GM21786 (cell line): ENCODE results near the gene DDIT4L.
A peak's percentile ranks its signal among the peaks of the same experiment; 100 is the strongest.
"Not testable (repeated sequence)": the region's sequence is repeated elsewhere in the genome, so short reads cannot be mapped to it uniquely, and the experiment has no call there.

Experiments
- ATAC-seq: cut with Tn5 transposase; IDR thresholded peaks from one replicate; pipeline ENCODE4 v1.9.1; 2021; ENCODE audit not compliant: unreplicated experiment

Gene DDIT4L

DNA sequence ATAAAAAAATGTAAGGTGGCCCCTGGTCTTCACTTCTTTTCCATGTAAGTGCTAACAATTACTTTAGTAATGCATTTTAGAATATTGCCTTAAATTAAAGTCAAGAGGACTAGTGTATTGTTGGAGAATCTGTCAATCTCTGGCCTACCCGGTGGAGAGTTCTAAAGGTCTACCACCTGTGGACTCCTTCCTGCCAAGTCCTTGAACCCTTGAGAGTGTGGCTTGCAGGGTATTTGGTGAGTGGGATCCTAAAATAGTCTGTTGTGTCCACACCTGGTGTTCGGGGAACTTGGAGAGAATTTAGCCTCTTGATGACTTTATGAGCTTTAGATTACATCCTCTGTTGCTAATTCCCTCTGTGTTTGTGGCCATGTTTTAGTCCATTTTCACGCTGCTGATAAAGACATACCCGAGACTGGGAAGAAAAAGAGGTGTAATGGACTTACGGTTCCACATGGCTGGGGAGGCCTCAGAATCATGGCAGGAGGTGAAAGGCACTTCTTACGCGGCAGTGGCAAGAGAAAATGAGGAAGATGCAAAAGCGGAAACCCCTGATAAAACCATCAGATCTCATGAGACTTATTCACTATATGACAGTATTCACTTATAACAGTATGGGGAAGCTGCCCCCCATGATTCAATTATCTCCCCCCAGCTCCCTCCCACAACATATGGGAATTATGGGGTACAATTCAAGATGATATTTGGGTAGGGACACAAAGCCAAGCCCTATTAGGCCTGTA, 23.8 kb downstream of the DDIT4L start:
- ATAC-seq = no peak

GRCh38 chr4:100165809-100166208, 24.5 kb downstream of the DDIT4L start:
- no peak for ATAC-seq

DNA sequence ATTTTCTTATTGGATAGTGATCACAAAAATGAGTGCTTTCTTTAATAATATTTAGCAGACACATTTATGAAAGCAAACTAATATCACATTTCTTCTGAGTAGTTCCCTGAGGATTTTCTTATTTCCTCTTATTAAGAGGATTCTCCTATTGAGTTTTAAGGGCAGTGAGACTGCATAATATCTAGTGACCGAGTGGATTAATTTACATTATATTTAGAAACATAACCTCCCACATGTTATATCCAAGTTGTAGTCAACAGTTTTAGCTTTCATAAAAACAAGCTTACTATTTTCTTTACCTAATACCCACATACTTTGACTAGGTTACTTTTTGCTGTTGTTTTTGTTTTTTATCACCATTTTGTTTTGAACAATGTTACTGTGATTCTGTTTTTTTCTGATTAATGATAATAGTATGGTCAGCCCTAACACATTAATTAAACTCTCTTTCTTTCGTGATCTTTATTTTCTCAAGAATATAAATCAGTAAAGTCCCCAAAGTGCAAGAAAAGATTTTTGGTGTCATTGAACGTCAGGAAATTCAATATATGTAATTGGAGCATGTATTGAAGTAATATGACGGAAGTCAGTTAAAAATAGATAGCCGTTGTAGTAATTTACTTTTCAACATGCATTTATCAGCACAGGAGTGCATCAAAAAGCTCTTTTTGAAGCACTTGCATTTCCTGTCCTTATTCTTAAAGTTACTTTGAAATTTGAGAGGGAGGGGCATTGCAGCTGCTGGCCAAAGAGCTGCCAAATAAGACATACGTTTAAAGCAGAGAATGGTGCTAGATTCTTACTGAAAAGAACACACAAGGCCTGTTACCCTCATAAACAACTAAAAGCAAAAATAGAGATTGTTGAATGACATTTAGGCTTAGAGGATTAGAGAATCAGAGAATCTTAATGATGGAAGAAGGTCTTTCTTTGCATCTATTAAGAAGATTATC, 25.2 kb downstream of the DDIT4L start:
- no peak for ATAC-seq

DNA sequence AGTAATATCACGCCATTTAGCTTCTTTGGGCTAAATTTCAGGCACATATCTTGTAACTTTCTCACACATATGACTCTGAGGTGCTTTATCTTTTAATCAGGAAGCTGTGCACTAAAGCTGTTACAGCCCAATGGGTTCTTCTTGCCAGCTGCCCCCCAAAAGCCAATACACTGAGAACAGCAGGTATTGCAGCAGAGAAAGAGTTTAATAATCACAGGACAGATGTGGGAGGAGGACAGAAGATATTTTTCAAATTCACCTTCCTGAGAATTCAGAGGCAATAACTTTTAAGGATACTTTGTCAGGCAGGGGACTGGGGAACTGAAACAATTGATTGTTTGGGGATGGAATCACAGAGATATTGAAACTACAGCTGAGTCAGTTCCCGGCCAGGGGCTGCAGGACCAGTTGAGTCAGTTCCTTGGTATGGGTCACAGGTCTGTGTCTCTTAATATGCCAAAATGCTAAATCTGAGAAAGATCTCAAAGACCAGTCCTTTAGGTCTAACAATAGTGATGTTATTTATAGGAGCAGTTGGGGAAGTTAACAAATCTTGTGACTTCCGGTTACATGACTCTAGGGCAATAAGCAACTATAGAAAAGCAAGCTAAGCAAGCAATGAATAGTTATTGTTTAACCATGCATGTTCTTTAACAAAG, 28.1 kb downstream of the DDIT4L start:
- peak; percentile 88 for ATAC-seq

- no peak for ATAC-seq
These were observed 41.1 kb downstream of the DDIT4L start for GRCh38 chr4:100149190-100149589.

DNA sequence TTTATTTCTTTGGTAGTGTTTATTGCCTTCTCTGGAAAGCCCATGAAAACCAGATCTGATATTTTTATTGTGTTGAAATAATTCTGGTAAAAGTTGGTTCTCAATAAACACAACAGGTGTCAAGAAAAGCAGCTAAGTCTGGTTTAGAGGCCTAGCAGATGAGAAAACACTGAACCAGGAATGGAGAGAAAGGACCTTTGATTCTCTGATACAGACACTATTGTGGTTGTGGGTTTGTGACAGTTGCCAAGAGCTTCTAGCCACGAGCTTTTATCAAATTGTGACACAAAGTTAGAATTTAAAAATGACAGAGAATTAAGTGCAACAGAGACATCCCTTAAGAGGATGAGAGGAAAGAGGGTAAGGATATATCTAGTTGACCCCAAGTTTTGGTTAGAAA, 42.6 kb downstream of the DDIT4L start:
- no peak for ATAC-seq

- peak; percentile 48 for ATAC-seq
These were observed 43.1 kb downstream of the DDIT4L start for GRCh38 chr4:100147198-100147597.

DNA sequence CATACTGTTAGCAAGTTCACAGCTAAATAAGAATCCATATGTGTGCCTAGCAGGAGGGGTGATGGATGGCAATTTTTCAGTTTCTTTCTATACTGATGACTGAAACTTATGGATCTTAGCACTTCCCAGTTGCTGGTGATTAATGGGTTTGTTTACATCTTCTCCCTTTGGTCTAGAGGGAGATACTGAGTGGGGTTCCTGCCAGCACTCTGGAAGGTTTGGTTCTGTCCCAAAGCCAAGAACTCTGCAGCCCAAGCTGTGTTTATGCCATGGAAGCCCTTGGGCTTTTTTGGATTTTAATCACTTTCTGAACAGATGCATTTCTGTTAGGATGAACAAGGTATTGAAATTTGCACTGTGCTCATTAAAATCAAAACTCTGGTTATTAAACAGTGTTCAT, 43.5 kb downstream of the DDIT4L start:
- no peak for ATAC-seq

GRCh38 chr4:100137320-100137719, 52.9 kb downstream of the DDIT4L start:
- ATAC-seq = not testable (repeated sequence)
